AG04450 (cell line): ENCODE measurements around the gene CHRDL2. TPM values are rescaled to one million over a fixed set of nuclear protein-coding genes. Genes with fewer than 3 reads are reported as not detected.

Experiments used
- CTCF ChIA-PET: fragments of 300-600, 350-600 bp; formaldehyde crosslinking; extraction: SDS; loops from one replicate; lab custom pipeline; 2022; ENCODE audit warnings: antibody characterized with exemption, inconsistent platforms; lab: Charles Lee
- POLR2A ChIA-PET: fragments of 350-600 bp; formaldehyde crosslinking; extraction: SDS; loops from one replicate; lab custom pipeline; 2021; ENCODE audit warnings: antibody characterized with exemption, inconsistent platforms; lab: Yijun Ruan, JAX
- DNase-seq: peaks from one replicate; pipeline ENCODE4 v3.0.0-alpha.2; 2011; ENCODE audit warnings: low read depth, low spot score
- H3K27ac ChIP-seq: one replicate; pipeline ENCODE4 v1.5.1; 2012; ENCODE audit warnings: low read depth, low read length, control low read depth
- H3K27me3 ChIP-seq: one replicate; pipeline ENCODE4 v1.6.0; 2012; ENCODE audit warnings: low read length; ENCODE audit not compliant: control insufficient read depth, insufficient read depth
- H3K4me3 ChIP-seq: 2 replicates; pipeline ENCODE4 v1.5.1; 2011; ENCODE audit warnings: mild to moderate bottlenecking, low read depth, low read length, control low read depth
- H3K9me3 ChIP-seq: 2 replicates; pipeline ENCODE4 v1.5.1; 2012; ENCODE audit warnings: low read length; ENCODE audit not compliant: control insufficient read depth, insufficient read depth
- CTCF ChIP-seq: IDR thresholded peaks from 2 replicates; pipeline ENCODE4 v1.5.1; 2011; ENCODE audit warnings: low read depth, low read length, control low read depth, inconsistent platforms
- polyA plus RNA-seq: library from polyadenylated mRNA; depleted of rRNA; stranded (reverse); fragments of >200 nt; gene quantifications from 2 replicates; pipeline ENCODE4 v1.2.3, GENCODE V29; 2011

The CHRDL2 gene
- polyA plus RNA-seq, 1 experiment: 0.88 TPM

GRCh38 chr11:74777038-74777437, 45.8 kb upstream of the CHRDL2 start:
- Histone ChIP-seq H3K27me3 (no peaks in the 10 kb centered on the region), H3K9me3 (no peaks in the 10 kb centered on the region), H3K27ac (no peak overlapping the region), H3K4me3 (no peak overlapping the region)
- DNase-seq: no peak
- no peak for TF ChIP-seq CTCF
- ChIA-PET POLR2A (no interaction called here), CTCF (interaction anchor here (0.7 kb wide), 1 partner anchor 20 kb away, joined by 3 read pairs; no protein-coding TSS in a partner anchor)

- CTCF ChIA-PET: interaction anchor here (0.7 kb wide), 1 partner anchor 21 kb away, joined by 3 read pairs; no protein-coding TSS in a partner anchor
- Histone ChIP-seq H3K27ac (no peak overlapping the region), H3K27me3 (no peaks in the 10 kb centered on the region), H3K9me3 (no peaks in the 10 kb centered on the region), H3K4me3 (no peak overlapping the region)
- no peak for TF ChIP-seq CTCF
- POLR2A ChIA-PET: no interaction called here
- no peak for DNase-seq
These were observed 45.3 kb upstream of the CHRDL2 start for GRCh38 chr11:74776546-74776945.

GRCh38 chr11:74775762-74776161, 44.5 kb upstream of the CHRDL2 start:
- no peaks in the 10 kb centered on the region for H3K27me3 ChIP-seq
- POLR2A ChIA-PET: interaction anchor here (1.6 kb wide), 1 partner anchor 21 kb away, joined by 4 read pairs; no protein-coding TSS in a partner anchor
- no peak for DNase-seq
- H3K27ac ChIP-seq: no peak overlapping the region
- CTCF ChIA-PET: interaction anchor here (0.5 to 0.8 kb wide), 2 partner anchors 73 to 74 kb away, joined by 3 read pairs; no protein-coding TSS in a partner anchor
- TF ChIP-seq CTCF: no peak
- no peak overlapping the region for H3K4me3 ChIP-seq
- H3K9me3 ChIP-seq: no peaks in the 10 kb centered on the region

GRCh38 chr11:74773476-74773875, 42.2 kb upstream of the CHRDL2 start:
- DNase-seq: no peak
- H3K27ac ChIP-seq: no peak overlapping the region
- no peaks in the 10 kb centered on the region for H3K9me3 ChIP-seq
- CTCF ChIA-PET: no interaction called here
- no peaks in the 10 kb centered on the region for H3K27me3 ChIP-seq
- POLR2A ChIA-PET: interaction anchor here (0.5 to 1.1 kb wide), 2 partner anchors 13 to 23 kb away, joined by 3 to 6 read pairs; no protein-coding TSS in a partner anchor
- H3K4me3 ChIP-seq: no peak overlapping the region
- TF ChIP-seq CTCF: no peak

GRCh38 chr11:74771139-74771538, 39.9 kb upstream of the CHRDL2 start:
- no peak overlapping the region for H3K27ac ChIP-seq
- ChIA-PET CTCF (no interaction called here), POLR2A (no interaction called here)
- TF ChIP-seq CTCF: no peak
- H3K4me3 ChIP-seq: no peak overlapping the region
- no peak for DNase-seq
- H3K9me3 ChIP-seq: no peaks in the 10 kb centered on the region
- no peaks in the 10 kb centered on the region for H3K27me3 ChIP-seq
